Fibroblast of skin of left biceps (primary cell): ENCODE data around the gene ME3.

ENCODE experiments used
- DNase-seq, 2 experiments: peaks; one replicate each; pipeline ENCODE4 v3.0.0-alpha.2; 2013; ENCODE audit warnings: low read depth in 2 of 2

Gene ME3

GRCh38 chr11:86672007-86672621 is at the start of gene ME3:
Gene ME3, minus strand, starts transcription at chr11:86672616.
- no peak for DNase-seq

GRCh38 chr11:86722006-86722405 is 49.6 kb upstream of the ME3 start:
- no peak for DNase-seq

- peak in 1 of 2 experiments; percentile 45 for DNase-seq
Measured at GRCh38 chr11:86720546-86720945, 48.1 kb upstream of the ME3 start.

- peak; percentile 89 to 92 for DNase-seq
Measured at GRCh38 chr11:86719781-86720463, 47.5 kb upstream of the ME3 start.

GRCh38 chr11:86718999-86719398 is 46.6 kb upstream of the ME3 start:
- no peak for DNase-seq

GRCh38 chr11:86718521-86718920 is 46.1 kb upstream of the ME3 start:
- no peak for DNase-seq

- no peak for DNase-seq
Measured at GRCh38 chr11:86717817-86718501, 45.5 kb upstream of the ME3 start.

GRCh38 chr11:86715611-86716010 is 43.2 kb upstream of the ME3 start:
- no peak for DNase-seq

GRCh38 chr11:86713552-86713951 is 41.1 kb upstream of the ME3 start:
- DNase-seq: no peak

GRCh38 chr11:86710936-86711335 is 38.5 kb upstream of the ME3 start:
- no peak for DNase-seq

- no peak for DNase-seq
Measured at GRCh38 chr11:86708669-86709068, 36.3 kb upstream of the ME3 start.

GRCh38 chr11:86706338-86707131 is 34.1 kb upstream of the ME3 start:
- no peak for DNase-seq

- DNase-seq: no peak
Measured at GRCh38 chr11:86704710-86705109, 32.3 kb upstream of the ME3 start.

- DNase-seq: no peak
Measured at GRCh38 chr11:86703987-86704386, 31.6 kb upstream of the ME3 start.

- DNase-seq: no peak
Measured at GRCh38 chr11:86702220-86702983, 30.0 kb upstream of the ME3 start.

- no peak for DNase-seq
Measured at GRCh38 chr11:86699040-86699791, 26.8 kb upstream of the ME3 start.

- DNase-seq: no peak
Measured at GRCh38 chr11:86698639-86699038, 26.2 kb upstream of the ME3 start.

GRCh38 chr11:86696451-86696850 is 24.0 kb upstream of the ME3 start:
- no peak for DNase-seq

- peak; percentile 92 to 95 for DNase-seq
Measured at GRCh38 chr11:86696004-86696403, 23.6 kb upstream of the ME3 start.

GRCh38 chr11:86695373-86695772 is 23.0 kb upstream of the ME3 start:
- no peak for DNase-seq

- no peak for DNase-seq
Measured at GRCh38 chr11:86693518-86693917, 21.1 kb upstream of the ME3 start.
